GM20000 (cell line): Measurements from ENCODE around the gene OAS3.
A peak's percentile ranks its signal among the peaks of the same experiment; 100 is the strongest.

Experiments used
- DNase-seq: peaks from one replicate; pipeline ENCODE4 v3.0.0; 2012; ENCODE audit warnings: low spot score
- TF ChIP-seq, protein P1 (sequence below): IDR thresholded peaks from 2 replicates; pipeline ENCODE4 v1.5.1; 2012; ENCODE audit warnings: mild to moderate bottlenecking, control low read depth; ENCODE audit errors: extremely low read depth, missing control alignments

The OAS3 gene

DNA sequence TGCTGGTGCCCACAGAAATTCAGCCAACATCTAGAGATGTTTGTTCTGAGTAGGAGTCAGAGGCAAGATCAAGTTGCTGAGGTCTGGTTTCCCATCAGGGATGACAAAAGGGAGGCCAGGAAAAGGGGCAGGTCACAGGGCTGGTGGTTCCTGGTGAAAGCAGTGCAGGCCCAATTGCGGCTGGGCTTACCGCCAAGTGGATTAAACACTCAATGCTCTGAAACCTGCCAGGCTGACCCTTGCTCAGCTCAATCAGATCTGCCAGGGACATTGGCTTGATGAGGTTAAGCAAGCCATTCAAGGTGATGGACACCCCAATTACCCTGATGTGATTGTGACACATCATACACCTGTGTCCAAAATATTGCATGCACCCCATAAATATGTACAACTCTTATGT lies 37.0 kb upstream of the OAS3 start:
- TF ChIP-seq, protein P1, sequence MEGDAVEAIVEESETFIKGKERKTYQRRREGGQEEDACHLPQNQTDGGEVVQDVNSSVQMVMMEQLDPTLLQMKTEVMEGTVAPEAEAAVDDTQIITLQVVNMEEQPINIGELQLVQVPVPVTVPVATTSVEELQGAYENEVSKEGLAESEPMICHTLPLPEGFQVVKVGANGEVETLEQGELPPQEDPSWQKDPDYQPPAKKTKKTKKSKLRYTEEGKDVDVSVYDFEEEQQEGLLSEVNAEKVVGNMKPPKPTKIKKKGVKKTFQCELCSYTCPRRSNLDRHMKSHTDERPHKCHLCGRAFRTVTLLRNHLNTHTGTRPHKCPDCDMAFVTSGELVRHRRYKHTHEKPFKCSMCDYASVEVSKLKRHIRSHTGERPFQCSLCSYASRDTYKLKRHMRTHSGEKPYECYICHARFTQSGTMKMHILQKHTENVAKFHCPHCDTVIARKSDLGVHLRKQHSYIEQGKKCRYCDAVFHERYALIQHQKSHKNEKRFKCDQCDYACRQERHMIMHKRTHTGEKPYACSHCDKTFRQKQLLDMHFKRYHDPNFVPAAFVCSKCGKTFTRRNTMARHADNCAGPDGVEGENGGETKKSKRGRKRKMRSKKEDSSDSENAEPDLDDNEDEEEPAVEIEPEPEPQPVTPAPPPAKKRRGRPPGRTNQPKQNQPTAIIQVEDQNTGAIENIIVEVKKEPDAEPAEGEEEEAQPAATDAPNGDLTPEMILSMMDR: no peak
- DNase-seq: no peak

DNA sequence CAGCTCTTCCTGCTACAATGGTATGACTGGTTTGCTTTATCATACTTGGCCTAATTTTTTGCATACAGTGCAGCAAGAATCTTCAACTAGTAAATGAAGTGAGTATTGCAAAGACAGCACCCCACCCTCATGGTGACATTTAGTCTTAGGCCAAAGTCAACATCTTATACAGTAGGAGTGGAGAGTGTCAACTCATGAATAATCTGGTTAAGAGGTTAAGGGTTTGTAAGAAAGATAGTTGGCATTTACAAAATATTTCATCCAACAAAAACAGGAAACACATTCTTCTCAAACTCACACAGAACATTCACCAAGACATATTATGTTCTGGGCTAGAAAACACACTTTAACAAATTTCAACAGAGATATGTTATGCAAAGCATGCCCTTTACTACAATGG lies 33.7 kb upstream of the OAS3 start:
- no peak for DNase-seq
- TF ChIP-seq, protein P1: no peak

DNA sequence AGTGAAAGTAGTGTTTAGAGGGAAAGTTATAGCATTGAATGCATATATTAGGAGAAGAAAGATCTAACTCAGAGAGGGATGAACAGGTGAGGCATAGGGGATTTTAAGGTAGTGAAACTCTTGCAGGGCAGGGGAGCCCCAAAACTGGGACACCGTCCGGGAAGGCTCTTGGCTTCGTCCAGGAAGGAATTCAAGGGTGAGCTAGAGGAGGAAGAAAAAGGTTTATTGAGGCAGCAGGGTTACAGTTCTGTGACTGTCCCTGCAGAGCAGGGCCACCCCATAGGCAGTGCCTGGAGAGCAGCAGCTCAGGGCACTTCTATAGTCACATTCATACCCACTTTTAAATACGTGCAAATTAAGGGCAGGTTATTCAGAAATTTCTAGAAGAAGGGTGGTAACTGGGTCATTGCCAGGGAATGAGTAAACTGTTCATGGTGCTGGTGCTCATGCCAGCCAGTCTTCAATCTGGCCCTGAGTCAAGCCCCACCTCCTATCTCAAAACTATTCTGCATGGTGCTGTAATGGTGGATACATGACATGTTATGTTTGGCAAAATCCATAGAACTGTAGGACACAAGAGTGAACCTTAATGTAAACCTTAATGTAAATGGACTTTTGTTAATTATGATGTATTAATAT lies 32.7 kb upstream of the OAS3 start:
- no peak for DNase-seq

DNA sequence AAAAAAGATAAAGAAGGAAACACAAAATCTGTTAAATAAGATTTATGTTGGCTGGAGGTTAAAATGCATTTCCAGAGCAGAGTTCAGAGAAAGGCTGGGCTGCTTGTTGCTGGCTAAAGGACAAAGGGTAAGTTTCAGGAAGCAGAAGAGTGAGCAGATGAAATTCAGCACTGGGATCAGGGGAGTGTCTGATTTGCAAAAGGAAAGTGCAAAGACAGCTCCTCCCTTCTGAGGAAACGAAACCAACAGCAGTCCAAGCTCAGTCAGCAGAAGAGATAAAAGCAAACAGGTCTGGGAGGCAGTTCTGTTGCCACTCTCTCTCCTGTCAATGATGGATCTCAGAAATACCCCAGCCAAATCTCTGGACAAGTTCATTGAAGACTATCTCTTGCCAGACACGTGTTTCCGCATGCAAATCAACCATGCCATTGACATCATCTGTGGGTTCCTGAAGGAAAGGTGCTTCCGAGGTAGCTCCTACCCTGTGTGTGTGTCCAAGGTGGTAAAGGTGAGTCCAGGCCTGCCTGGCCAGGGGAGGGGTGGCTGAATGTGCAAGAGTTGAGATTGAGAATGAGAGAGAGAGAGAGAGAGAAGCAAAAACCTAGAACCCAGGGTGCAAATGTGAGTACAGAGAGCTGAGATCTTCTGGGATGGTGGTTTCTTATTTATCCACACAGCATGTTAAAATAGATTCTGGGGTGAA lies 31.4 kb upstream of the OAS3 start, which contains the start of gene OAS1:
Gene OAS1 (plus strand): TSS at position 251 of the 703 bp plus-strand sequence. CDS start 78 bp downstream, at position 329.
- DNase-seq: peak; percentile 70
- TF ChIP-seq, protein P1: no peak

More for the DNA sequence above, 32.7 kb upstream of the OAS3 start:
- TF ChIP-seq, protein P1: no peak

DNA sequence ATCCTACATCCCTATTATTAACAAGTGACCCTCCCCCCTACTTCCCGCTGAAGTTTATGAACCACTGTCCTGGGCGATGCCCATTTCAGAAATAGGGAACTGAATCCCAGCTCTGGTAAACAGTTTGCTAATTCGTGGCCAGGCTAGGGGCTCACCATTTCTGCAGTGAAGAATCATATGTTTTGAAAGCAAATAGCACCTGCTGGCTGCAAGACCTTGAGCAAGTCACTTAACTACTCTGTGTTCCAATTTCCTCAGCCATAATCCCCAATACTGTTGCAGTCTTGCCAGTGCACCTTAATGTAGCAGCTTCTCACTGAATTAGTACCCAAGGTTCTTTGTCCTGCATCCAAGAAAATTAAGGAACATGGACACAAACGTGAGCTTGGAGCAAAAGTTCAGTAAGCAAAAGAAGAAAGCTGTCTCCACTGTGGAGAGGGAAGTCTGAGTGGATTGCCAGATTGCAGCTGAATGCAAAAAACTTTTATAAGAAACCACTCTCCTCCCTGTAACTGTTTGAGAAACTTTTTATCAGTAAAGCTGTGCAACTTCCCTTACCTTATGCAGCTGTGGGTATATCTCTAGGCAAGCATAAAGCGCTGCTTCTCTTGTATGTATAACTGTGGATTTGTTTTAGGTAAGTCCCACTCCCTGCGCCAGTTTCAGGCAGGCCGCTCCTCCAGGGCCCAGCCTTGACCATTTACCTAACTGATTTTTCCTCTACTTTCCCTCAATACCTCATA lies 30.7 kb upstream of the OAS3 start:
- DNase-seq: peak; percentile 36
- TF ChIP-seq, protein P1: no peak

DNA sequence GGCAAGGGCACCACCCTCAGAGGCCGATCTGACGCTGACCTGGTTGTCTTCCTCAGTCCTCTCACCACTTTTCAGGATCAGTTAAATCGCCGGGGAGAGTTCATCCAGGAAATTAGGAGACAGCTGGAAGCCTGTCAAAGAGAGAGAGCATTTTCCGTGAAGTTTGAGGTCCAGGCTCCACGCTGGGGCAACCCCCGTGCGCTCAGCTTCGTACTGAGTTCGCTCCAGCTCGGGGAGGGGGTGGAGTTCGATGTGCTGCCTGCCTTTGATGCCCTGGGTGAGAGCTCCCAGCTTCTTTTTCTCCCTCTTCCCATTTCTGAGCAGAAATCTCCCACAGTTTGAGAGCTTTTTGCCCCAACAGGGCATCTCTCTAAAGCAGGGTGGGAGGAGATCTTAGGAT lies 29.7 kb upstream of the OAS3 start:
- DNase-seq: no peak
- TF ChIP-seq, protein P1: no peak

DNA sequence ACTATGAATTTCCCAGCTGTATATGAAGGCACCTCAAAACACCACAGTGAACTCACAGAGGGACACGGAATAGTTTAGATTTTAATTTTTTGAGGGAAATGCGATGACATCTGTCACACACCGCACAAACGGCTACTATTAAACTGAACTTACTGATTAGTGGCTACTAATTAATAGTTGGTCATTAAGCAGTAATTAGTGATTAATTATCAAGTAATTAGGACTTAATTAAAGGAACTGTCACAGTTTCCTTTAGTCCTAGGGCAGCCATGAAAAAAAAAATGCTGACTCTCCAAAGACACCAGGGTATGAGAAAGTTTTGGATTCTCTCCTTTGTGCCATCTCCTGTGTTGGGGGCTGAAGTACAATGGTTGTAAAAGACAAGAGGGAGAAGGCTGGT lies 28.6 kb upstream of the OAS3 start:
- no peak for DNase-seq
- TF ChIP-seq, protein P1: no peak
